ENCODE data around the gene OR52B2. TPM values are rescaled to one million over a fixed set of nuclear protein-coding genes. Genes with fewer than 3 reads are reported as not detected.

Gene OR52B2
- total RNA-seq, 3 donors from 2014 or later, result 0.33 TPM; not detected in 2

DNA sequence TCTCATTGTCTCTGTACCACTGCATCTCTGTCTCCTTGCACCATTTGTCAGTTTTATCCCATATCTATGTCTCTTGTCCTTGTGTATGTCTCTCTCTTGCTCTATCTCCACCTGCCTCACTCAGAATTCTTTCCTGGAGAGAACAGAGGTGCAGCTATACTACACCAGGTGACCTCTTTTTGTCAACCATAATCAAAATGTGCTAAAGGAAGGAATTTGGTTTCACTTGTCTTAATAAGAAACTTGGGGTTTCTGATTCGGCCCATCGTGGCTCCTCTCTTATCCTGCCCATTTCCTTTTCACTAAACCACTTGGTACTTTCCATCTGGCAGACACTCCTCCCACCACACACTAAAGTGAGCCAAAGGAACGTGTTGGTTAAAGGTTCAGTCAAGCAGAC lies 33.2 kb upstream of the OR52B2 start:
- H3K27me3 ChIP-seq, result no peaks in the 10 kb centered on the region
- no peak for TF ChIP-seq POLR2A (IDR thresholded peaks at IDR 0.05)
- TF ChIP-seq, protein P1, sequence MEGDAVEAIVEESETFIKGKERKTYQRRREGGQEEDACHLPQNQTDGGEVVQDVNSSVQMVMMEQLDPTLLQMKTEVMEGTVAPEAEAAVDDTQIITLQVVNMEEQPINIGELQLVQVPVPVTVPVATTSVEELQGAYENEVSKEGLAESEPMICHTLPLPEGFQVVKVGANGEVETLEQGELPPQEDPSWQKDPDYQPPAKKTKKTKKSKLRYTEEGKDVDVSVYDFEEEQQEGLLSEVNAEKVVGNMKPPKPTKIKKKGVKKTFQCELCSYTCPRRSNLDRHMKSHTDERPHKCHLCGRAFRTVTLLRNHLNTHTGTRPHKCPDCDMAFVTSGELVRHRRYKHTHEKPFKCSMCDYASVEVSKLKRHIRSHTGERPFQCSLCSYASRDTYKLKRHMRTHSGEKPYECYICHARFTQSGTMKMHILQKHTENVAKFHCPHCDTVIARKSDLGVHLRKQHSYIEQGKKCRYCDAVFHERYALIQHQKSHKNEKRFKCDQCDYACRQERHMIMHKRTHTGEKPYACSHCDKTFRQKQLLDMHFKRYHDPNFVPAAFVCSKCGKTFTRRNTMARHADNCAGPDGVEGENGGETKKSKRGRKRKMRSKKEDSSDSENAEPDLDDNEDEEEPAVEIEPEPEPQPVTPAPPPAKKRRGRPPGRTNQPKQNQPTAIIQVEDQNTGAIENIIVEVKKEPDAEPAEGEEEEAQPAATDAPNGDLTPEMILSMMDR (IDR thresholded peaks at IDR 0.05), result no peak
- H3K9me3 ChIP-seq, result no peaks in the 10 kb centered on the region
- intact Hi-C loops (cut with DNase I; ENCODE audit: low total_unique reads), result no loop called here
- DNase-seq (ENCODE audit: low spot score in 2 of 2), result no peak
- no peaks in the 10 kb centered on the region for H3K4me1 ChIP-seq
- no peak overlapping the region for H3K27ac ChIP-seq
- H3K36me3 ChIP-seq, result no peaks in the 10 kb centered on the region
- no peak overlapping the region for H3K4me3 ChIP-seq

DNA sequence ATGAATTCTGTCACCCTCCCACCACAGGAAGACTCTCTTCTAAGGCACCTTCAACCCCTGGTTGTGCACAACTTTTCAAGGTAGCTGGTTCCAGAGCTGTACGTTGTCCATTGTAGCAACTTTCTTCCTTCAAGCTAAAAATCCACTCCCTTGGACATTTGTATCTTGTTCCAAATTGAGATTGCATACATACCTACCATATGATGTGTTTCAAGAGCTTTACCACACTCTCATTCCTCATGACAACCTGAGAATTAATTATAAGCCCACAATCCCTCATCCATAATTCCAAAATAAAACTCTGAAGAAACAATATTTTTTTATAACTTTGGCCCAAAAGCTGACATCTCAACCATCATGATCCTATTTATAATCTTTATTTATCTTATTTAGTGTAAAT lies 31.9 kb upstream of the OR52B2 start:
- no peaks in the 10 kb centered on the region for H3K4me1 ChIP-seq
- H3K27me3 ChIP-seq, result no peaks in the 10 kb centered on the region
- intact Hi-C loops (cut with DNase I; ENCODE audit: low total_unique reads), result no loop called here
- no peak for TF ChIP-seq POLR2AphosphoS5 (IDR thresholded peaks at IDR 0.05)
- TF ChIP-seq, protein P1 (IDR thresholded peaks at IDR 0.05), result no peak
- TF ChIP-seq POLR2A (IDR thresholded peaks at IDR 0.05), result no peak
- H3K36me3 ChIP-seq, result no peaks in the 10 kb centered on the region
- DNase-seq (ENCODE audit: low spot score in 2 of 2), result no peak
- no peak overlapping the region for H3K4me3 ChIP-seq
- H3K9me3 ChIP-seq, result no peaks in the 10 kb centered on the region
- no peak overlapping the region for H3K27ac ChIP-seq

DNA sequence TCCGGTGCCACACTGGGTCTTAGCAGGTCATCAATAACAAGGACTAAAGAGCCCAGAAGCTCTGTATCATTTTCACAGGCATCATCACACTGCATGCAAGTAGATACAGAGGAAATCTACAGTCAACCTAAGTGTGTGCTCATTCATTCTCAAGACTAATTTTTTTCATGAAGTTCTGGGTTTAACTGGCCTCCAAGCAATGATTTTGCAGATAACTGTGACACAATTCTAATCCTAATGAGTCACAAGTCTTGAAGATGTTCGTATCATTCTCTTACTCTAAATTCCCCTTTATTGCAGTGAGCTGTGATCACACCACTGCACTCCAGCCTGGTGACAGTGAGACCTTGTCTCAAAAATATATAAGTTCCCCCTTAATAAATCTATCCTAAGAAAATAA lies 31.4 kb upstream of the OR52B2 start:
- no peak overlapping the region for H3K27ac ChIP-seq
- H3K36me3 ChIP-seq, result no peaks in the 10 kb centered on the region
- no peaks in the 10 kb centered on the region for H3K4me1 ChIP-seq
- no peak for TF ChIP-seq POLR2AphosphoS5 (IDR thresholded peaks at IDR 0.05)
- TF ChIP-seq, protein P1 (IDR thresholded peaks at IDR 0.05), result no peak
- no peak for TF ChIP-seq POLR2A (IDR thresholded peaks at IDR 0.05)
- no peaks in the 10 kb centered on the region for H3K9me3 ChIP-seq
- intact Hi-C loops (cut with DNase I; ENCODE audit: low total_unique reads), result no loop called here
- no peaks in the 10 kb centered on the region for H3K27me3 ChIP-seq
- no peak overlapping the region for H3K4me3 ChIP-seq
- no peak for DNase-seq (ENCODE audit: low spot score in 2 of 2)

DNA sequence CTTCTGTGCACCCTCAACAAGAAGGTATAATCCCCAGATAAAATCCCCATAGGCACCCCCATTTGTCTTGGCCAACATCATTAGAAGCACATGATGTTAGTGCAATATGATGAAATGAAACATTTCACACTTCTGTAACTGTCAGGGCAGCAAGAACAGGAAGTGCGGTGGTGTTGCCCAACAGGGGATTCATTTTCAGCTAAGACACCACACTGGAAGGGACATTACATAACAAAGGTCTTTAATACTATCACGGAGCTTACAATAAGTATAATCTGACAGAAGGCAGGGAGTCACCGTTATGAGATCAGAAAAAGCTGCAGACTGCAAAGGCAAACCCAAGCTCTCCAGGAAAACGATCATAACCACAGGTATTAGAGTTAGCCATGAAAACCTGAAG lies 30.8 kb upstream of the OR52B2 start:
- TF ChIP-seq, protein P1 (IDR thresholded peaks at IDR 0.05), result no peak
- intact Hi-C loops (cut with DNase I; ENCODE audit: low total_unique reads), result no loop called here
- Histone ChIP-seq H3K4me3 (no peak overlapping the region), H3K27ac (no peak overlapping the region), H3K27me3 (no peaks in the 10 kb centered on the region), H3K4me1 (no peaks in the 10 kb centered on the region), H3K9me3 (no peaks in the 10 kb centered on the region), H3K36me3 (no peaks in the 10 kb centered on the region)
- no peak for DNase-seq (ENCODE audit: low spot score in 2 of 2)

DNA sequence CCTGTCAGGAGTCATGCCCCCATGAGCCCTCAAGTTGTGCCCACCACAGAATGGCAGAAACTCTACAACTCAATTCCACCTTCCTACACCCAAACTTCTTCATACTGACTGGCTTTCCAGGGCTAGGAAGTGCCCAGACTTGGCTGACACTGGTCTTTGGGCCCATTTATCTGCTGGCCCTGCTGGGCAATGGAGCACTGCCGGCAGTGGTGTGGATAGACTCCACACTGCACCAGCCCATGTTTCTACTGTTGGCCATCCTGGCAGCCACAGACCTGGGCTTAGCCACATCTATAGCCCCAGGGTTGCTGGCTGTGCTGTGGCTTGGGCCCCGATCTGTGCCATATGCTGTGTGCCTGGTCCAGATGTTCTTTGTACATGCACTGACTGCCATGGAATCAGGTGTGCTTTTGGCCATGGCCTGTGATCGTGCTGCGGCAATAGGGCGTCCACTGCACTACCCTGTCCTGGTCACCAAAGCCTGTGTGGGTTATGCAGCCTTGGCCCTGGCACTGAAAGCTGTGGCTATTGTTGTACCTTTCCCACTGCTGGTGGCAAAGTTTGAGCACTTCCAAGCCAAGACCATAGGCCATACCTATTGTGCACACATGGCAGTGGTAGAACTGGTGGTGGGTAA lies 29.2 kb upstream of the OR52B2 start, which contains the start of gene OR52W1:
OR52W1 (plus strand) TSS at position 51 of the 637 bp plus-strand sequence; CDS start at position 51, 0 bp downstream.
- Histone ChIP-seq H3K4me3 (no peak within 1 kb of the TSS), H3K36me3 (no peaks in the 10 kb centered on the region), H3K4me1 (no peaks in the 10 kb centered on the region), H3K27ac (no peak within 1 kb of the TSS), H3K27me3 (no peaks in the 10 kb centered on the region), H3K9me3 (no peaks in the 10 kb centered on the region)
- TF ChIP-seq, protein P1 (IDR thresholded peaks at IDR 0.05), result no peak
- TF ChIP-seq POLR2A (IDR thresholded peaks at IDR 0.05) (no peak), POLR2AphosphoS5 (IDR thresholded peaks at IDR 0.05) (no peak)
- no peak for DNase-seq (ENCODE audit: low spot score in 2 of 2)
- intact Hi-C loops (cut with DNase I; ENCODE audit: low total_unique reads), result no loop called here
